ENCODE results near the gene IP6K3.

DNA sequence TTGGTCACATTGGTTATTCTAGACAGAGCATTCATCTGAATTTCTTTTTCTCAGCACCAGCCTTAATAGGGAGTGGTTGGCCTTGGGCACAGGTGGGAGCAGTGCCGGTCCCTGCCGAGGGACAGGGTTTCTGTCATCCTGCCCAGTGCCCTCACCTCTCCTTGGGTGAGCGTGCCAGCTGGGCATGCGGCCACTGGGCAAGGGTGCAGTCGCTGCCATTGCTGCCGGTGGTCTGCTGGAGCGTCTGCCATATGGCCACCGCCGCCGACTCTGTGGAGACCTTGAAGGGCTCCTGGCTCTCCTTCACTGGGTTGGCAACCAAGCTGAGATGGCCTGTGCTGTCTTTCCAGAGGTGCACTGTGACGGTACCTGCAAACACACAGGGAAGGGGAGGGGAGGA is 18.8 kb downstream of the IP6K3 start:
- TF ChIP-seq, protein P1, sequence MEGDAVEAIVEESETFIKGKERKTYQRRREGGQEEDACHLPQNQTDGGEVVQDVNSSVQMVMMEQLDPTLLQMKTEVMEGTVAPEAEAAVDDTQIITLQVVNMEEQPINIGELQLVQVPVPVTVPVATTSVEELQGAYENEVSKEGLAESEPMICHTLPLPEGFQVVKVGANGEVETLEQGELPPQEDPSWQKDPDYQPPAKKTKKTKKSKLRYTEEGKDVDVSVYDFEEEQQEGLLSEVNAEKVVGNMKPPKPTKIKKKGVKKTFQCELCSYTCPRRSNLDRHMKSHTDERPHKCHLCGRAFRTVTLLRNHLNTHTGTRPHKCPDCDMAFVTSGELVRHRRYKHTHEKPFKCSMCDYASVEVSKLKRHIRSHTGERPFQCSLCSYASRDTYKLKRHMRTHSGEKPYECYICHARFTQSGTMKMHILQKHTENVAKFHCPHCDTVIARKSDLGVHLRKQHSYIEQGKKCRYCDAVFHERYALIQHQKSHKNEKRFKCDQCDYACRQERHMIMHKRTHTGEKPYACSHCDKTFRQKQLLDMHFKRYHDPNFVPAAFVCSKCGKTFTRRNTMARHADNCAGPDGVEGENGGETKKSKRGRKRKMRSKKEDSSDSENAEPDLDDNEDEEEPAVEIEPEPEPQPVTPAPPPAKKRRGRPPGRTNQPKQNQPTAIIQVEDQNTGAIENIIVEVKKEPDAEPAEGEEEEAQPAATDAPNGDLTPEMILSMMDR (IDR thresholded peaks at IDR 0.05): no peak
- no peak for TF ChIP-seq EZH2phosphoT487 (IDR thresholded peaks at IDR 0.05)
- TF ChIP-seq EZH2 (IDR thresholded peaks at IDR 0.05): no peak

Measured in neural progenitor cell (in vitro differentiated cells).